HUES48 (cell line): Measurements from ENCODE around the gene TMEM126B.
"Not testable (repeated sequence)": the region's sequence is repeated elsewhere in the genome, so short reads cannot be mapped to it uniquely, and the experiment has no call there.

Experiments
- H3K27ac ChIP-seq: one replicate; pipeline ENCODE4 v1.7.0; 2013; ENCODE audit warnings: low read depth, low read length, inconsistent platforms
- H3K27me3 ChIP-seq: 2 replicates; pipeline ENCODE4 v1.6.1; 2013; ENCODE audit warnings: mild to moderate bottlenecking, low read length; ENCODE audit not compliant: control insufficient read depth, insufficient read depth
- H3K36me3 ChIP-seq: 2 replicates; pipeline ENCODE4 v1.6.1; 2013; ENCODE audit warnings: low read length; ENCODE audit not compliant: control insufficient read depth, insufficient read depth
- H3K4me1 ChIP-seq: 2 replicates; pipeline ENCODE4 v1.6.1; 2013; ENCODE audit warnings: mild to moderate bottlenecking, low read length; ENCODE audit not compliant: control insufficient read depth, insufficient read depth
- H3K4me3 ChIP-seq: 2 replicates; pipeline ENCODE4 v1.5.1; 2013; ENCODE audit warnings: mild to moderate bottlenecking, low read depth, low read length
- H3K9ac ChIP-seq: 2 replicates; pipeline ENCODE4 v1.6.1; 2013; ENCODE audit warnings: mild to moderate bottlenecking, low read depth, low read length, moderate library complexity
- H3K9me3 ChIP-seq: 2 replicates; pipeline ENCODE4 v1.6.1; 2013; ENCODE audit warnings: low read length; ENCODE audit not compliant: control insufficient read depth, insufficient read depth

Gene TMEM126B

DNA sequence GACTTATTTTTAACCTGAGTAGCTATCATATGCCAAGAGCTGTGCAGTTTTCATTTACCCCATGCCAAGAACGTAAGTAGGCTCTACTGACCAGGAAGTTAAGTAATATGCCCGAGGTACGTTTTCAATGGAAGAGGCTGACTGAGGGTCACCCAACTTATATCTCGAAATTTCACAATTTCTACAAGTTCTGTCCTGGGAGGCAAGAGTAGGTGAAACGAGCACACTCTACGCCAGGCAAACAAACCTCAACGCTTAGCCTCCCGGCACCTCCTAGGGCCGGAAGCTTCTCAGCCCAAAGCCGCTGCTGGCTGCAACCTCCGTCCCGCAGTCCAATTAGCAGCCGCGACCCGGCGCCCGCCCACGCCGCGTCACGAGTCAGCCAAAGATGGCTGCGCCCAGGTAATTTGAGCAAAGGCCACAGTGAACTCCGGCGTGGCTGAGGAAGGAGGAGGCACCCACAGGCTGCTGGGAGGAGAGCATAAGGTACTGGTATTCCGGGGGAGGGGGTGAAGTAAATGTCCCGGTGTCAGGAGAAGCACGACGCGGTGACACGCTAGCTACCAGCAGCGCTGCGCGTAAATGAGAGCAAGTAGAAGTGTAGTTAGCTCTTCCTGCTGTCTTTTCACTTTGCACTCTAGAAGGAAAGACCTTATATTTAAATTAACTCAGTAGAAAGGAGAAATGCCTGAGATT is 19.4 kb downstream of the TMEM126B start, which contains the start of gene TMEM126A:
Gene TMEM126A, plus strand, starts transcription at position 364 of the 696 bp plus-strand sequence. CDS start 2,289 bp downstream, outside the sequence.
- Histone ChIP-seq H3K27me3 (no peaks in the 10 kb centered on the region), H3K27ac (peak within 1 kb of the TSS; percentile 85), H3K4me1 (peaks cover 33% of the 10 kb centered on the region), H3K36me3 (peaks cover 6% of the 10 kb centered on the region; the same call in 1 of the 2 replicates), H3K9me3 (no peaks in the 10 kb centered on the region), H3K9ac (peak within 1 kb of the TSS; percentile 67), H3K4me3 (peak within 1 kb of the TSS; percentile 85)

DNA sequence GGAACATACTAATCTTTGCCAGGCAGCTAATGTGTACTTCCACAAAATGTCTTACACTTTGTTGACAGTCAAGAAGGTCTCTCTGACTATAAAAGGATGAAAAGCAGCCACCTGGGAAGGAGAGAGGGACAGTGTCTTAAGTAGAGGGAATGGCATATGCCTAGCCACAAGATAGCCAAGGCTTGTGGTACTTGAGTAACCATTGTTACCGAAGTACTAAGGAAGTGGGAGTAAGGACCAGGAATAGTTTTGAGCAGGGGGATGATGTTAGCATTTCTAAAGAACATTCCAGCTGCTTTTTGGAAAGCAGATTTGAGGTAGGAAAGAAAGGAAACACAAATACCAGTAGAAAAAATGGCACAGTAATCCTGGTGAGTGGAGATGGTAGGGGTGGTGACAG is 22.7 kb downstream of the TMEM126B start:
- H3K36me3 ChIP-seq, result peaks cover 33% of the 10 kb centered on the region
- no peaks in the 10 kb centered on the region for H3K9me3 ChIP-seq
- peaks cover 24% of the 10 kb centered on the region for H3K4me1 ChIP-seq
- H3K9ac ChIP-seq, result no peak overlapping the region
- no peak overlapping the region for H3K4me3 ChIP-seq
- peak overlapping the region; percentile 10 for H3K27ac ChIP-seq
- no peaks in the 10 kb centered on the region for H3K27me3 ChIP-seq

DNA sequence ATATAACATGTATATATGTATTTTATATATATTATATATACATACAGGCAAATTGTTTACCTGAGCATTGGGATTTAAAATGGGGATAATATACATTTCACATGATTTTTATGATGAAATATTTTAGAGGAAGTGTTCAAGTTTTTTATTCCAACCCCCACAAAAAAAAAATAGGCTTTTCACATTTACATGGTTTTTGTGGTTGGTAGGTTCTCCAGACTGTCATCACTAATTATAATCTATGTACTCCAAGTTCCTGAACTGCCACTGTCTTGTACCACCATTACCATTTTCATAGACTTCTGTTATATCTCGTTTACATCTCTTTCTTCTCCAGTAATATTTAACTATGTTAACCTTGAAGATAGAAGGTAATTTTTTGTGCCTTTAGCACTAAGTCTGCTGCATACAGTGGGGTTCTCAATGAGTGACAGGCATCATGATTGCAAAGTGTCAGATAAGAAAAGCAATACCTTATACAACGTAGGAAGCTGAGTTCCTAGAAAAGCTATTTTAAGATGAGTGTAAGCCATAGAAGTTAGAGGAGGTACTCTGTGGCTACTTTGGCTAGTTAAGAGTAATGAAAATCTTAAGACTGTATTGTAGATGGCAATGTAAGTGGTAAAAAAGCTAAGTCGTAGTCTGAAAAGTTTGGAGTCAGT is 24.5 kb downstream of the TMEM126B start:
- Histone ChIP-seq H3K4me1 (peaks cover 18% of the 10 kb centered on the region), H3K27ac (no peak overlapping the region), H3K9ac (no peak overlapping the region), H3K4me3 (no peak overlapping the region), H3K36me3 (peaks cover 51% of the 10 kb centered on the region), H3K27me3 (no peaks in the 10 kb centered on the region), H3K9me3 (no peaks in the 10 kb centered on the region)

DNA sequence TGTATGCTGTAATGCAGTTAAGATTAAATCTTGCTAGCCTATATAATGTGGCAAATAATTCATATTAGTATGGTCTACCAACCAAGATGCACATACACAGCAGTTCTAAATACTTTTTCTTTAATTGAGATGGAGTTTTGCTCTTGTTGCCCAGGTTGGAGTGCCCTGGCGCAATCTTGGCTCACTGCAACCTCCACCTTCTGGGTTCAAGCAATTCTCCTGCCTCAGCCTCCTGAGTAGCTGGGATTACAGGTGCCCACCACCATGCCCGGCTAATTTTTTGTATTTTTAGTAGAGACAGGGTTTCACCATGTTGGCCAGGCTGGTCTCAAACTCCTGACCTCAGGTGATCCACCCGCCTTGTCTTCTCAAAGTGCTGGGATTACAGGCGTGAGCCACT is 25.9 kb downstream of the TMEM126B start:
- not testable (repeated sequence) for H3K9me3 ChIP-seq, H3K4me1 ChIP-seq, H3K9ac ChIP-seq, H3K27me3 ChIP-seq, H3K4me3 ChIP-seq
- Histone ChIP-seq H3K36me3 (peaks cover 65% of the 10 kb centered on the region), H3K27ac (peak overlapping the region; percentile 32)

DNA sequence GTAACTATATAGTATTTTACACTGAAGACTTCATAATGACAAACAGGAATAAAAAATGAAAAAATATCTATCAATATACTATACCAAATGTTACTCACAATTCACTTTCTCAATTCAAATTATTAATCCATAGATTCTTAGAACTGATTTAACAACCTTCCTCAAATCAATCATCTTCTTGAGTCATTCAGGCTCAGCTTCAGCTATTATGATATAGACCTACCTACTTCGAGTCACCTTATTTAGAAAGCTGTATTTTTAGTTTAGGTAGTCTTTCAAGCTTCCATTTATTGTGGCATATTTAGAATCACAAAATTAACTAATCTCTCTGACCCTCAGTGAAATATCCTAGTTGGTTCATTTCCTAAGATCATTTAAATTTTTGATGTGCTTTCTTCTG is 28.4 kb downstream of the TMEM126B start:
- Histone ChIP-seq H3K9ac (no peak overlapping the region), H3K36me3 (peaks cover 83% of the 10 kb centered on the region), H3K4me3 (no peak overlapping the region), H3K9me3 (no peaks in the 10 kb centered on the region), H3K4me1 (peaks cover 10% of the 10 kb centered on the region; the same call in 1 of the 2 replicates), H3K27me3 (no peaks in the 10 kb centered on the region), H3K27ac (no peak overlapping the region)

DNA sequence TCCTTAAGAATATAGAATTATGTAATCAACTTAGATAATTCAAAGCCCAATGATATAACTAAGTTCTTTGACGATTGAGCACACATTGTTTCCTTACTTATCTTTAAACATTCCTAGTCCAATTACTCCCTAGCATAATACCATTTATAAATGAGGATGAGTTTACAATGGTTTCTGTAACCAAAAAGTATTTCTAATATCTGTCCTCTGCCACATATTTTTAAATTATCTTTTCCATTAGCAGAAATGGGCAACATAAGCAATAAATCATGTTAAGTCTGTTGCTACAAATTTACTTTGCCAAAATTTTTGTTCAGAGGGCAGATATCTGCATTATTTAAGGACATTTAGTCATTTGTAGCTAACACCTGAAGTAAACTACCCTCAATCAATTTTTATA is 29.8 kb downstream of the TMEM126B start:
- Histone ChIP-seq H3K9me3 (no peaks in the 10 kb centered on the region), H3K4me3 (no peak overlapping the region), H3K27me3 (no peaks in the 10 kb centered on the region), H3K4me1 (peaks cover 10% of the 10 kb centered on the region; the same call in 1 of the 2 replicates), H3K27ac (no peak overlapping the region), H3K9ac (no peak overlapping the region), H3K36me3 (peaks cover 91% of the 10 kb centered on the region)

DNA sequence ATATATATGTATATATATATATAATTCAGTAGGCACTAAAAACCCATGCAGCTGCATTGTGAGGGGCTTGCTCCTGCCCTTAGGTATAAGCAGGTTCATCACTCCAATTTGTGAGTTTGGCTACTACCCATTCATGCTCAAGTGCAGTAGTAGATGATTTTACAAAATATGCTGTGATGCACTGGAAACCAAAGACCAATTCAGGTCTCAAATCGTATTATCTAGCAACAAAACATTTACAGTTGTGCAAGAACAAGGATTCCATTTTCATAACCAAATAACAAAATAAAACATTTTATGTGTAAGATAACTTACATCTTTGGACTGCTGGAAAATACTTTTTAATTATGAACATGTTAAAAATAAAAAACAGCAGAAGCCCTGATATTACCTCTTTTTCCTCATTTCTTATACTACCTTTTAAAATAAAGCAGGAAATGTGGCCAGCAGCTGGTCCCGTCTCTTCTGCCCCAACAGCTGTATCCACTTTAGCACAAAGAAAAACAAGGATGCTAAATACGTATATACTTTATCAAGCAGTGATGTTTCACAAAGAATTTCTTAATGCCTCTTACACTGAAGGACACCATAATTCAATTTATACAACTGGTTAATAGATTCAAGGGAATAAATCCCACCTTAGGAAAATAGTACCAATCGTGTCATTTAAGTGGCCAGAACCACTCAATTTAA is 33.7 kb downstream of the TMEM126B start:
- Histone ChIP-seq H3K9ac (no peak overlapping the region), H3K4me3 (peak overlapping the region; percentile 96), H3K4me1 (peaks cover 20% of the 10 kb centered on the region), H3K27me3 (no peaks in the 10 kb centered on the region), H3K9me3 (no peaks in the 10 kb centered on the region), H3K27ac (no peak overlapping the region), H3K36me3 (peaks cover 62% of the 10 kb centered on the region)

DNA sequence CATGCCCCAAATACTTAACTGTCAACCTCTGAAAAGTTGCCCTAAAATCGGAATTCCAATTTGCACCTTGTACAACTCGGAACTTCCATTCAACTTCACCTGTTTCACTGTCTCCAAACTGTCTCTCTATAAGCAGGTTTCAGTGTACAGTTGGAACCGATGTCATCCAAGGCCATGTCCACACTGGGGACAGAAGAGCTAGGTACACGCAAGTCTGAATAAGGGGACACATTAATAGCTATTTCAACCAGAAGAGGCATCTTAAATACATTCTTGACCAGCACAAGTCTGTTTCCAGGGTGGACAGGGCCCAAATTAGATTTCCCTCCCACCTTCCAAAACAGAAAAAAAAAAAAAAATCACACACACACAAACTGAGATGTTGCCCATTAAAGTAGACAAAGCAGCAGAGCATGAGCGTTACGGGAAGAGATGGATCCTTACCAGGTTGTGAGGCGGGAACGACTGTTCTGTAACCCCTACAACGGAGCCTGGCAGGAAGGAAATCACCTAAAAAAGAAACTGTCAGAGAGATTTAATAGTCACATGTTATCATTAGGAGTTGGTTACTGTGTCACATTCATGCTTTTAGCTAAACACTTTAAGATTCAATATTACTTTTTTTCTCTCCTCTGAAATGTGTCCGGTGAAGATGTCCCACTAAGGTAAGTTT is 34.8 kb downstream of the TMEM126B start:
- Histone ChIP-seq H3K4me1 (peaks cover 20% of the 10 kb centered on the region), H3K27ac (no peak overlapping the region), H3K9ac (peak overlapping the region; percentile 93), H3K4me3 (peak overlapping the region; percentile 96), H3K9me3 (no peaks in the 10 kb centered on the region), H3K27me3 (no peaks in the 10 kb centered on the region), H3K36me3 (peaks cover 52% of the 10 kb centered on the region)

DNA sequence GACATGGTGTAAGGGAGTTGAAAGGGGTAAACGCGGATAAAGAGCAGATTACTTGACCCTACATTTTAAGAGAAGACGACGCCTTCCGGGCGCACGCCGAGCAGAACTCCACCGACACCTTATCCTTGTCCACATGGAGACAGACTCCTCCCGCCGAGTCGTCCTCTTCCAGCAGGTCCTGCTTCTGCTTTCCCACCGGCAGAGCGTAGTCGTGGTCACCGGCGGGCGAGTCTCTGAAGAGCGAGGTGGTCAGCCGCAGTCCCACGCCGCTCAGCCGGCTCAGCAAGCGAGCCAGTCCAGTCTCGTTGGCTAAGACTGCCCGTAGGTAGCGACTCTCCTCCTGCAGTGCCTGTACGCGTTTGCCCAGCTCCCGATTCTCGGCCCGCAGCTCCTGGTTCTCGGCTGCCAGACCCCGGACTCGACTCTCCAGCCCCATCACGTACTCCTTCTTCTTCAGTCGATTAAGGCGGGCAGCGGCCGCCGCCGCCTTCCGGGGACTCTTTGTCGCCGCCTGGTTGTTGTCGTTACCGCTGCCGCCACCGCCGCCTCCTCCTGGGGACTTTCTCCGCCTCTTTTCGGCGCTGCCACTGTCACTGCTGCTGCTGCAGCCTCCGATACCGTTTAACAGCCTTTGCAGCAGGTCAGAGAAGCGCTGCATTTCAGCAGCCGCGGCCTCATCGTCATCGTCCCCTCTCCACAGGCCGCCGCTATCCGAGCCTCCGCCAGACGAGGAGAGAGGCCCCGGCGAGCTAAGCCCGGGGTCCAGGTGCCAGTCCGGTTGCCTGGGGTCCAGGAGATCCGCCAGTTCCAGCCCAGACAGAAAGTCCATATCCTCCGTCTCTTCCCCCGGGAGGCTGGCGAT is 35.6 kb downstream of the TMEM126B start:
- no peaks in the 10 kb centered on the region for H3K27me3 ChIP-seq
- peak overlapping the region; percentile 98 for H3K27ac ChIP-seq

More for the DNA sequence above, 35.6 kb downstream of the TMEM126B start:
- no peaks in the 10 kb centered on the region for H3K9me3 ChIP-seq
- H3K9ac ChIP-seq, result peak overlapping the region; percentile 93
- H3K36me3 ChIP-seq, result peaks cover 44% of the 10 kb centered on the region
- peak overlapping the region; percentile 96 for H3K4me3 ChIP-seq
- peaks cover 20% of the 10 kb centered on the region for H3K4me1 ChIP-seq
